Measurements from ENCODE around the gene ZCWPW1. TPM values are rescaled to one million over a fixed set of nuclear protein-coding genes. Genes with fewer than 3 reads are reported as not detected.

The ZCWPW1 gene
- total RNA-seq, 2 experiments from 2014 or later: 4.1 to 10.8 TPM

GRCh38 chr7:100373261-100373831 is 55.2 kb downstream of the ZCWPW1 start, which contains the start of gene PILRA:
TSS of gene PILRA (plus strand) at chr7:100373487. CDS start at chr7:100373657, 170 bp downstream.
- Histone ChIP-seq H3K9me2 (ENCODE audit: insufficient read depth, low read length) (no peaks in the 10 kb centered on the region), H3K4me1 (ENCODE audit: insufficient read depth, low read length, poor library complexity, severe bottlenecking) (peaks cover 58% of the 10 kb centered on the region), H3K4me3 (ENCODE audit: low read depth, low read length, poor library complexity, severe bottlenecking) (peak within 1 kb of the TSS; percentile 11), H3K4me2 (ENCODE audit: low read length) (peak within 1 kb of the TSS; percentile 55), H3K79me2 (ENCODE audit: insufficient read depth, low read depth, low read length) (no peaks in the 10 kb centered on the region), H3K36me3 (ENCODE audit: insufficient read depth, low read length) (peaks cover 6% of the 10 kb centered on the region; the same call in 1 of the 2 replicates), H2AFZ (ENCODE audit: low read length) (peak within 1 kb of the TSS; percentile 31; the same call in 1 of the 2 replicates), H3K27ac (ENCODE audit: low read depth, low read length, poor library complexity, severe bottlenecking) (peak within 1 kb of the TSS; percentile 22), H3K9me3 (ENCODE audit: low read length) (no peaks in the 10 kb centered on the region), H4K20me1 (ENCODE audit: insufficient read depth, low read length) (no peaks in the 10 kb centered on the region)
- BruUV-seq (replicated peaks): no TSS peak
- CTCF ChIA-PET (ENCODE audit: unreplicated experiment): no interaction called here
- intact Hi-C loops (cut with micrococcal nuclease; ENCODE audit: unreplicated experiment): no loop called here
- TF ChIP-seq EZH2phosphoT487 (IDR thresholded peaks at IDR 0.05; ENCODE audit: borderline replicate concordance, low read depth, low read length): no peak
- no peak for TF ChIP-seq CTCF (conservative IDR thresholded peaks at IDR 0.05; ENCODE audit: low read length)
- DNase-seq (ENCODE audit: low spot score): no peak
- POLR2A ChIA-PET: no interaction called here

GRCh38 chr7:100372694-100373093 is 55.8 kb downstream of the ZCWPW1 start:
- no peak for DNase-seq (ENCODE audit: low spot score)
- H3K79me2 ChIP-seq (ENCODE audit: insufficient read depth, low read depth, low read length): no peaks in the 10 kb centered on the region
- CTCF ChIA-PET (ENCODE audit: unreplicated experiment): no interaction called here

More at GRCh38 chr7:100372694-100373093, 55.8 kb downstream of the ZCWPW1 start:
- no peaks in the 10 kb centered on the region for H4K20me1 ChIP-seq (ENCODE audit: insufficient read depth, low read length)
- no peak for TF ChIP-seq EZH2phosphoT487 (IDR thresholded peaks at IDR 0.05; ENCODE audit: borderline replicate concordance, low read depth, low read length)
- no peak for TF ChIP-seq CTCF (conservative IDR thresholded peaks at IDR 0.05; ENCODE audit: low read length)
- H3K4me2 ChIP-seq (ENCODE audit: low read length): peak overlapping the region; percentile 55
- H3K4me3 ChIP-seq (ENCODE audit: low read depth, low read length, poor library complexity, severe bottlenecking): no peak overlapping the region
- peak overlapping the region; percentile 22 for H3K27ac ChIP-seq (ENCODE audit: low read depth, low read length, poor library complexity, severe bottlenecking)
- no peaks in the 10 kb centered on the region for H3K9me2 ChIP-seq (ENCODE audit: insufficient read depth, low read length)
- BruUV-seq (replicated peaks): no TSS peak
- H3K9me3 ChIP-seq (ENCODE audit: low read length): no peaks in the 10 kb centered on the region
- POLR2A ChIA-PET: interaction anchor here (1.4 kb wide), 1 partner anchor 30 kb away, joined by 3 read pairs; no protein-coding TSS in a partner anchor
- peaks cover 12% of the 10 kb centered on the region for H3K36me3 ChIP-seq (ENCODE audit: insufficient read depth, low read length)
- peaks cover 64% of the 10 kb centered on the region for H3K4me1 ChIP-seq (ENCODE audit: insufficient read depth, low read length, poor library complexity, severe bottlenecking)
- H2AFZ ChIP-seq (ENCODE audit: low read length): peak overlapping the region; percentile 31; the same call in 1 of the 2 replicates
- intact Hi-C loops (cut with micrococcal nuclease; ENCODE audit: unreplicated experiment): no loop called here
